OCI-M1 (cell line): ENCODE results near the gene MAGIX.
"Not testable (repeated sequence)": the region's sequence is repeated elsewhere in the genome, so short reads cannot be mapped to it uniquely, and the experiment has no call there.

Experiments
- DNase-seq: peaks from one replicate; lab custom pipeline; 2025; lab: John Stamatoyannopoulos, UW

The MAGIX gene

DNA sequence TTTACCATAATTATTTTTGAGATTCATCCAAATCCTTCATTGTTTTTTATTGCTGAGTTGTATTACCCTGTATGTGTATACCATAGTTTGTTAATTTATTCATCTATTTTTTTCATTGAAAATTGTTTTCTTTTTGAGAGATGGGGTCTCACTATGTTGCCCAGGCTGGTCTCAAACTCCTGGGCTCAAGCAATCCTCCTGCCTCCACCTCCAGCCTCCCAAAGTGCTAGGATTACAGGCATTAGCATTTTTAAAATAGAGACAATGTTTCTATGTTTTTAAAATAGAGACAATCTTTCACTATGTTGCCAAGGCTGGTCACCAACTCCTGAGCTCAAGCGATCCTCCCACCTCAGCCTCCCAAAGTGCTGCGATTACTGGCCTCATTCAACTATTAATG, 1.6 kb upstream of the MAGIX start:
- no peak for DNase-seq

- no peak for DNase-seq
These were observed 926 bp upstream of the MAGIX start for GRCh38 chrX:49161632-49162031.

DNA sequence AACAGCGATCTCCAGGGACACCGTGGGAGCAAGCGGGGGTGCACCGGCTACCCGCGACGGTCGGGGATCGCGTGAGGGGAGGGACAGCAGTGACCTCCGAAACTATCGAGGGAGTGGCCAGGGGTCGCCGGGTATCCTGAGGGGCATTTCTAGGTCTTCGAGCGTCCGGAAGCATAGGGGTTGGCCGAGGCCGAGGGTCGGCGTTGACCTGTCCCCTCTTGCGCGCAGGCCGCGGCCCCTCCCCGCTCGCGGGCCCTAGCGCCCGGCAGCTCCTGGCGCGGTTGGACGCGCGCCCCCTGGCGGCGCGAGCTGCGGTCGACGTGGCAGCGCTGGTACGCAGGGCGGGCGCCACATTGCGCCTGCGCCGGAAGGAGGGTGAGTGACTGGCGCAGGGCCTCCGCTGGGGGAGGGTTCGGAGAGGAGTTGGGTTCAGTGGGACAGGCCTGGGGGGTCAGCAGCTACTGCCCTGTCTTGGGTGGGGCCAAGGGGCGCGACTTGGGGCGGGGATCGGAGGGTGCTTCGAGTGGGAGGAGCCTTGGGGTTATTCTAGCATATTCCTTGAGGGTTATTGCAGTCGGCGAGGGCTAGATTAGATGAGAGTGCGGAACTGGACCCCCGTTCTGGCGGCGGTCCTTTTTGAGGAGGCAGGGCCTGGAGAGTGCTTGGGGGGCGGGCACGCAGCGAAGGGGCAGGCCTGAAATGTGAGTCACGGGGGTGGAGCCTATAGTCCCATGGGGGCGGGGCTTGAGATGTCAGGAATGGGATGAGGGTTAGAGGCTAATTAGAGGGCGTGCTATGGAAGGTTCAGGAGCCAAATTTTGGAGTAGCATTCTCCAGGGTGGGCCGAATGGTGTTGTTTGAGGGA, 1.2 kb downstream of the MAGIX start:
- DNase-seq: peak; percentile 99

GRCh38 chrX:49164589-49165360, 2.2 kb downstream of the MAGIX start:
- no peak for DNase-seq

DNA sequence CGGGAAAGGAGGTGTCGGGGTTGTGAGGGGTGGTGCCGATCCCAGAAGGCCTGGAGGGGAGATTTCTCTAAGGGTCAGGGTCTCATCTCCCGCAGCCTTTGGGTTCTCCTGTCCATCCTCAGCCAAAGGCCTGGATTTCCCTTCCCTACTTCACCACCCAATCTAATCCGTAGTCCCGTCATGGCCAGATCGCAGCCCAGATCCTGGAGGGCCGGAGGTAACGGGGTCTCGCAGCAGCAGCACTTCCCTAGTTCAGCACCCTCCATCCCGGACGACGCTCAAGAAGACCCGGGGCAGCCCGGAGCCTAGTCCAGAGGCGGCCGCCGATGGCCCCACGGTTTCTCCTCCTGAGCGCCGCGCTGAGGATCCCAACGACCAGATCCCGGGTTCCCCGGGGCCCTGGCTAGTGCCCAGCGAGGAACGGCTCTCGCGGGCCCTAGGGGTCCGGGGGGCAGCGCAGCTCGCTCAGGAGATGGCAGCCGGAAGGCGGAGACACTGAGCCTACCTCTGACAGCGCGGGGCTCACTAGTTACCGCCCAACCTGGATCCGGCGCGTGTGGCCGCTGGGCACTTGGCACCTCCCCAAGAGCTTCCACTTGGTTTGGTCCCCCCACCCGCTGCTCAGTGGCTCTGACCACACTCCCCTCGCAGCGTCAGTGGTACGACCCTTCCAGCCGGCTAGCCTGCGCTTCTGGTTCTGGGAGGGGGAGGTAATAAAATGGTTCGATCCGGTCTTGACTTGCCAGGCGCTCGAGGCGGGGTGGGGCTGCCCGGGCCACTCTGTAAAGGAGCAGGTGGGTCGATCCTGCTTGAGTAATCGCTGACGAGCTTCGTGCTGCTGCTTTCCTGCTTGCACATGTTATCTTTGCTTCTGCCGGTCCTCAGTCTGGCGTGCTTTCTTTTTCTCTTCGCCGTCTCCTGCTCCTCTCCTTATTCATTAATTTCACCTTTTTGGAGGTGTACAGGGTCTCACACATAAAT, 3.6 kb downstream of the MAGIX start:
- peak; percentile 97 for DNase-seq

DNA sequence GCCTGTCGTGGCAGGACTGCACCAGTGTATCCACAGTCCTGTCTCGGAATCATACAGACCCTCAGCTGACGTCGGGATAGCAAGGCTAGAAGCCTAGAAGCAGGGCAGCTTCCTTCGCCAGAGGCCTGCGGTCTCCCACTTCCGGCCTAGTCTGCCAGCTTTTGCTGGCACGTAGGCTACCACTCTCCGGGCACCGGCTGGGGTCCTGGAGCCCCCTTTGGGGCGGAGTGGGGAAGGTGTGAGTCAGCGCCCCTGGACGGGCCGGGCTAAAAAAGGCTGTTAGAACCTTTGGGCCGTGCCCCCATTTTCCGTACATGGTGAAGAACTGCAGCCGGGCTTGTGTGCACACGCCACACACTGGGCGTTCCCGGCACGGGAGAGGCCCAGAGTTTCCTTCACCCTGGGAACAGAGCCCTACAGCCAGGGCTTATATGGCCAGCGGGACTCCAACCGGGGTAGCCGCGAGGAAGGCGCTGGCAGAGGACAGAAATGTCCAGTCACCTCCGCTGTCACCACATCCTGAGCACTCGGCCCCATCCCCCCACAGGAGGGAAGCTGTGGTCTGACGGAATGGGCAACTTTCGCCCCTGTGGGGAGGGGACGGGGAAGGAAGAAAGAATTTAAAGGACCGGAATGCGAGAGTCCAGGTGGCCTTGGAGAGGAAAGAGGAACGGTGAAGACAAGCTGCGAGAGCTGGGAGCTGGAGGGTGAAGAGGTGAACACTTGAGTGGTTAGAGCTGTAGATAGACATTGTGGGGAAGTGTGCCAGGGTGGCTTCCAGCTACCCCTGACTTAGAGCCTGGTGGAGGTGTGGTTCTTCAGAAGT, 4.6 kb downstream of the MAGIX start:
- peak; percentile 92 for DNase-seq

- no peak for DNase-seq
These were observed 5.2 kb downstream of the MAGIX start for GRCh38 chrX:49167740-49168108.

GRCh38 chrX:49171752-49172279, 9.3 kb downstream of the MAGIX start, which contains the start of gene PLP2:
Gene PLP2, plus strand, starts transcription at chrX:49171898. Its CDS starts 103 bp downstream, at chrX:49172001.
- no peak for DNase-seq

DNA sequence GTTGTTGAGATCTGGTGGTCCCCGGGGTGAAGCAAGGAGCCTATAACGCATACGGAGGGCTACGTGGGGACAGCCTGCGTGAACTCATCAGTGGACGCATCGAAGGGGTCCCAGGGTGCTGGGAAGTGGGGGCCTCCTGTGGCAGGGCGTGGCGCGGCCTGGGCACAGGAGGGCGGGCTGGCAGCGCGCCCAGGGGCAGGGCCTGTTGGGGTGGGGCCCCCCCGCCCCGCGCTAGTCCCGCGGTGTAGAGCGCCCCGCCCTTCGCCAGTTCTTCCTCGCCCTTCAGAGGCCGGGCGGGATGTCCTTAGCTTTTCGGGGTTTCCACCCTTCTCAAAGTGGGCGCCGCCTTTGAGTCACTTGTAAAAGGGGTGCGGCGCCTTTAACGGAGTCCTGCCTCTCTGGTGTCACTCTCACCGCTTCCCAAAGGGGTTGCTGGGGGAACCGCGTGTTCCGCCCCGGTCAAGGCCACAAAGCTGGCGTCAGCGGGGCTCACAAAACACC, 9.8 kb downstream of the MAGIX start:
- DNase-seq: peak; percentile 72

- DNase-seq: not testable (repeated sequence)
These were observed 11.0 kb downstream of the MAGIX start for GRCh38 chrX:49173544-49173943.

- no peak for DNase-seq
These were observed 12.2 kb downstream of the MAGIX start for GRCh38 chrX:49174723-49175122.

DNA sequence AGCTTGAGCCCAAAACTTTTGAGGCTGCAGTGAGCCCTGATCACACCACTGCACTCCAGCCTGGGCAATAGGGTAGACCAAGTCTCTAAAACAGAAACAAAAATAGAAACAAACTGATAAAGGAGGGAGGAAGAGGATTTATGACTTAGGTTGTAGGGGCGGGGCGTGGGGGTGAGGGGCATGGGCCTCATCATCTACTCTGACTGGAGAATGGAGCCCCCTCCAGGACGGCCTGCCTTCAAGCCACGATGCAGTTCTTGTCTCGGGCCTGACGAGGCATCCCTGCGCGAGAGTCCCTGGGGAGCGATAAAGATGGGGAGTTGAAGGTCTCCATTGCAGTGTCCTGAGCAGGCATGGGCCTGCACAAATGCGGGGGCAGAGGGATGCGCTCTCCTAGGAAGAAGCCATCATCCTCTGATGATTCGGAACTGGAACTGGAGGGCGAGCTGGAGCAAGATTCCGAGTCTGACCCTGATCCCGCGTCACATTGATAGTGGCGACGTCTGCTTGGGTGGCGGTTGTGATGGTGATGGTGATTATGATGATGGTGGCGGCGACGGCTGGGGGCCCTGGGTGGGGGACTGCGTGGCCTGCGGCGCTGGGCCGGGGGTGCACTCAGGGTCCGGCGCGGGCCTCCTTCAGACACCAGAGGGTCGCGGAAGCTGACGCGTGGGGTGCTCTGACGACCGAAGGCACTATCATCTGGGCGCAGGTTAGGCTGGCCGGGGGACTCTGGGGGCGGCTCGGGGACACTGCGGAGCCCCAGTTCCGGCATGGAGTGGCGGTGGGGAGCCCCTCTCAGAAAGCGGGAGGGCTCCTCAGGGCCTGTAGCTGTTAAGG, 13.1 kb downstream of the MAGIX start:
- DNase-seq: no peak

GRCh38 chrX:49176421-49177326, 14.1 kb downstream of the MAGIX start:
- DNase-seq: peak; percentile 43

DNA sequence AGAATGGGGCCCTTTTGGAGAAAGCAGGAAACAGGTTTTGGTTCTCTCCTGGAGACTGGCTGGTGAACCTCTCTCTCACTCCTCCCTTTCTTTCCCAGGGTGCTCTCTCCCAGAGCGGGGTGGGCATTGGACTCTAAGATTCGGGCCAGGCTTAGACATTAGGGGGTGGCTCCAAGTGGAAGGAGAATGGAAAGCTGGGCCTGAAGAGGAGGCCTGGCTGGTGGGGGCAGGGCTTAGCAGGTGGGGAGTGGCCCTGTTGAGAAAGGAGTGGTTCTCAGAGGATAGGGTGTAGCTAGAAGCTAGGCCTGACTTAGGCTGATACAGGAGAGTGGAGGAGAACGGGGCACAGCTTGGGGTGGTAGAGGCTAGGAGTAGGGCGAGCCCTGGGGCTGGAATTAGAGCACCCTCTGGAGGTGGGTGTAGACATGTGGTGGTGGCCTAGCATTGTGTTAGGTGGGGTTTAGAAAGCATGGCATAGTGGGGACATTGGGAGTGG, 14.8 kb downstream of the MAGIX start:
- peak; percentile 74 for DNase-seq

- DNase-seq: no peak
These were observed 15.4 kb downstream of the MAGIX start for GRCh38 chrX:49177873-49178480.

DNA sequence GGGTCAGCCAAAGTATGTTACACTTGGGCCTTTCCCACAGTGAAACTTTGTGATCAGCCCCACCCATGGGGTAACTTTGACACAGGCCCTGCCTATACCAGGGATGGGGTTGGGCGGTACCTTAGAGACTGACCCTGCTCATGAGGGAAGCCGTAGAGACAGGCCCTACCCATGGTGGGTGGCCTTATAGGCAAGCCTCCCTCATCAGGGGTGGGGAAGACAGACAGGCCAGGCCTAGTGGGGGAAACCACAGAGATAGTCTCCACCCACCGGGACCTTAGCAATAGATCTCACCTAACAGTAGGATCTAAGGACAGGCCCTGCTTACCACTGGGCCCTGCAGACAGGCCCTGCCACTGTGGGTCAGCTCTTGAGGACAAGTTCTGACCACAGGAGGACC, 16.0 kb downstream of the MAGIX start:
- no peak for DNase-seq

DNA sequence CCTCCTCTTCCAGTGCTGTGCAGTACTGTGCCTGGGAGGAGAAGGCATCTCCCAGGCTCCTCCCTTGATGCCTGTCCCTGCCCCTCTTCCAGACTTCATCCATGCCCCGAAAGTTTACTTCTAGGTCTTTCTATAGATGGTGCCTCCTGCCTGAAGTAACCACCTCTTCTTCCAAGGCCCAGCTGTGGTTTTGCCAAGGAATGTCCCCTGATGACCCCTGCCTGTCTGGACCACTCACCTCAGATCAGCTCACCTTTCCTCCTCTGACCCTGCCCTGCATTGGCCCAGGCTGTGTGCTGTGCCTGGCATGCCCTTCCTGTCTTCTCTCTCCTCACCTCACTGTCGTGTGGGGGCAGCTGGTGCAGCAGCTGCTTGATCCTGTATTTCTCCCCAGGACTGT, 16.8 kb downstream of the MAGIX start:
- no peak for DNase-seq

DNA sequence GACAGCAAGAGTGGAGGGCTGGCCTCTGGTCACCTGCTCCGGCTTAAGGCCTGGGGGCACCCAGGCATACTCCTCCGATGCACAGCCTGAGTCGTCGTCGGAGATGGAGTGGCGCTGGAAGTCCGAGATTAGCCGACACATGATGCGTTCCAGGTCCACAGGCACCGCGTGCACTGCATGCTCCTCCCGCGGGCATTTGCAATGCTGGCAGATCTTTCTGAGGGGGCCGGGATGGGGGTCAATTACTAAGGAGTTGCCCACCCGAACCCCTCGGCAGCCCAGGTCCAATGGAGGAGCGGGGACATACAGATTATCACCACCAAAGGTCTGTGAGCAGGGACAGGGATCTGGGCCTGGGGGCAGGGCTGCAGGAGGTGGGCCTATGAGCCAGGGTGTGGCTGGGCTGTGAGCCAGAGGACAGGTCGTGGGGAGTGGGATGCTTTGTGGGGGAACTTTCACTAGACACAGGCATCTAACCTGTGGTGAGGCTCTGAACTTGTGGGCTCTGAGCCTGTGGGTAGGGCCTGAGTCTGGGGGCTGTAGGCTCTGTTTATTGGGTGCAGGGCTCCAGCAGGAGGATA, 21.2 kb downstream of the MAGIX start:
- no peak for DNase-seq
